Measurements from ENCODE around the gene PREX1.

DNA sequence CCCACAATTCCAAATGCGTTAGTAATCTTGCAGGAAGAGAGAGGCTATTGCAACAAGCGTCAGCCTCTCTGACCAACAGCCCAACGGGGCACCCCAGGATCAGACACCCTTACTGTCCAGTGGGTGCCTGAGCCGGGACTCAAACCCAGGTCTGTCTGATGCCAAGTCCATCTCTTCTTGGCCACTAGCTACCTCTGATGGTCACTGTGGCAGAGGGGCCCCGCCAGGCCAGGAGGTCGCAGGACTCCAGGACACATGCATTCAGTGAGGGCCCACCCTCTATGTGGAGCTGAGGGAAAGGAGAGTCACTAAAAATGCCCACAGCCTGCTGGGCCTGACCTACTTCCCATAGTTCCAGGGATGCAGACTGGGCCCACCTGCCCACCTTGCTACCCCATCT is 83.3 kb downstream of the PREX1 start:
- TF ChIP-seq CTCF (IDR thresholded peaks at IDR 0.05): no peak
- no peak for TF ChIP-seq POLR2A (IDR thresholded peaks at IDR 0.05)
